Activated CD8-positive, alpha-beta T cell treated with anti-CD3 and anti-CD28 coated beads for 36 hours (primary cell): ENCODE data around the gene WNK3. TPM values are rescaled to one million over a fixed set of nuclear protein-coding genes. Genes with fewer than 3 reads are reported as not detected.

ENCODE experiments used
- ATAC-seq: fragments of 200-7000 bp; cut with Tn5 transposase; one replicate; pipeline ENCODE4 v1.10.0; 2021; ENCODE audit warnings: mild to moderate bottlenecking, moderate library complexity
- CTCF ChIA-PET: fragments of 350-600 bp; sonication (Branson Sonifier 250); formaldehyde crosslinking; loops from one replicate; lab custom pipeline; 2021; ENCODE audit warnings: antibody characterized with exemption; lab: Charles Lee
- POLR2A ChIA-PET: fragments of 350-600 bp; sonication (Branson Sonifier 250); formaldehyde crosslinking; loops from one replicate; lab custom pipeline; 2021; ENCODE audit warnings: antibody characterized with exemption; lab: Charles Lee
- DNase-seq: peaks from one replicate; pipeline ENCODE4 v3.0.0-alpha.2; 2020
- H3K27ac Mint-ChIP-seq: one replicate; pipeline ENCODE4 v1.8.0; 2021; ENCODE audit warnings: mild to moderate bottlenecking, mixed read lengths
- H3K27me3 Mint-ChIP-seq: one replicate; pipeline ENCODE4 v1.8.0; 2021; ENCODE audit warnings: mixed read lengths
- H3K36me3 Mint-ChIP-seq: one replicate; pipeline ENCODE4 v1.8.0; 2021; ENCODE audit warnings: low read depth, mixed read lengths
- H3K4me1 Mint-ChIP-seq: one replicate; pipeline ENCODE4 v1.8.0; 2021; ENCODE audit warnings: low read depth, mixed read lengths
- H3K4me3 Mint-ChIP-seq: one replicate; pipeline ENCODE4 v1.8.0; 2021; ENCODE audit warnings: mild to moderate bottlenecking, moderate library complexity, mixed read lengths
- H3K9me3 Mint-ChIP-seq: one replicate; pipeline ENCODE4 v1.8.0; 2021; ENCODE audit warnings: mixed read lengths
- intact Hi-C: fragments of 100-400 bp; cut with micrococcal nuclease; formaldehyde crosslinking; loops from one replicate; pipeline ENCODE4 v1.10.0; 2022
- total RNA-seq, 2 experiments: library from RNA; stranded (reverse); gene quantifications; one replicate each; pipeline ENCODE4 v1.2.3, GENCODE V29; 2021
- TF ChIP-seq, protein P1 (sequence below): fragments of 200-600 bp; IDR thresholded peaks from one replicate; pipeline ENCODE4 v1.8.0; 2022; ENCODE audit warnings: antibody characterized with exemption, mild to moderate bottlenecking

The WNK3 gene
- total RNA-seq, 2 experiments from 2014 or later, result 0.45 to 0.47 TPM

DNA sequence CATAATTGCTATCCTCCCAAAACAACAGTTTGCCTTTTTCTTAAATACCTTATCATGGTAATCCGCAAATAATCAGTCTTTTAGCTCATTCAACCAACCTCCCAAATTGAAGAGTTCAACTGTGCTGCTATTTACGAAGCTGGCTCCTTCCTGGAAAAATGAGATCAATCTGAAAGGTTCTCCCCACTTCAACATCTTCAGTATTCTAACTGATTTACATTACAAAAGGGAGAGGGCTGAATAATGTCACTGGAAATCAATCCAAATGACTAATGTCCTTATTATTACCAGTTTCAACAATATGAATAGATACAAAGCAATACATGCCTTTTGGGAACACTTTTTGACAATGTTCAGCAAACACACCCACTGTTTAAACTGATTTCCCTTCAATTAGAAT is 86.2 kb downstream of the WNK3 start:
- no peak for ATAC-seq
- Mint-ChIP-seq H3K4me3 (no peak overlapping the region), H3K27me3 (peaks cover 1% of the 10 kb centered on the region), H3K27ac (no peak overlapping the region), H3K36me3 (no peaks in the 10 kb centered on the region), H3K4me1 (no peaks in the 10 kb centered on the region), H3K9me3 (no peaks in the 10 kb centered on the region)
- intact Hi-C loops, result no loop called here
- CTCF ChIA-PET, result no interaction called here
- TF ChIP-seq, protein P1, sequence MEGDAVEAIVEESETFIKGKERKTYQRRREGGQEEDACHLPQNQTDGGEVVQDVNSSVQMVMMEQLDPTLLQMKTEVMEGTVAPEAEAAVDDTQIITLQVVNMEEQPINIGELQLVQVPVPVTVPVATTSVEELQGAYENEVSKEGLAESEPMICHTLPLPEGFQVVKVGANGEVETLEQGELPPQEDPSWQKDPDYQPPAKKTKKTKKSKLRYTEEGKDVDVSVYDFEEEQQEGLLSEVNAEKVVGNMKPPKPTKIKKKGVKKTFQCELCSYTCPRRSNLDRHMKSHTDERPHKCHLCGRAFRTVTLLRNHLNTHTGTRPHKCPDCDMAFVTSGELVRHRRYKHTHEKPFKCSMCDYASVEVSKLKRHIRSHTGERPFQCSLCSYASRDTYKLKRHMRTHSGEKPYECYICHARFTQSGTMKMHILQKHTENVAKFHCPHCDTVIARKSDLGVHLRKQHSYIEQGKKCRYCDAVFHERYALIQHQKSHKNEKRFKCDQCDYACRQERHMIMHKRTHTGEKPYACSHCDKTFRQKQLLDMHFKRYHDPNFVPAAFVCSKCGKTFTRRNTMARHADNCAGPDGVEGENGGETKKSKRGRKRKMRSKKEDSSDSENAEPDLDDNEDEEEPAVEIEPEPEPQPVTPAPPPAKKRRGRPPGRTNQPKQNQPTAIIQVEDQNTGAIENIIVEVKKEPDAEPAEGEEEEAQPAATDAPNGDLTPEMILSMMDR, result no peak
- no peak for DNase-seq
- POLR2A ChIA-PET, result no interaction called here

DNA sequence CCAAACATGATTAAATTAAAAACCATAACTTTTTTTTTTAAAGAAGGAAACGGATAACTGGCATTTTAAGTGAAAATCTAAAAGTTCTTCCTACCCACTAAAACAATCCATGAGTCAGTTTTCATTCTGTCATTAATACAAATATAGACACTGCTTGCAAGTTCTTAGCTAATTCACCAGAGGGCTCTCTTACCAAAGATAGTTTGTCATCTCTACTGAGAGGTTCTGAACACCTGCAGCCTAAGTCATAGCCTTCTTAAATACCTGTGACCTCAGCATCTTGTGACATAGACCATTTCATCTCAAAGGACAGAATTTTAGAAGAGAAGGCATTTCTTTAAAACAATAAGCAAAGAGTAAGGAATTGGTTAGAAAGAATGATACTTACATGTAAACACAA is 109.5 kb downstream of the WNK3 start:
- CTCF ChIA-PET, result no interaction called here
- H3K4me3 Mint-ChIP-seq, result no peak overlapping the region

DNA sequence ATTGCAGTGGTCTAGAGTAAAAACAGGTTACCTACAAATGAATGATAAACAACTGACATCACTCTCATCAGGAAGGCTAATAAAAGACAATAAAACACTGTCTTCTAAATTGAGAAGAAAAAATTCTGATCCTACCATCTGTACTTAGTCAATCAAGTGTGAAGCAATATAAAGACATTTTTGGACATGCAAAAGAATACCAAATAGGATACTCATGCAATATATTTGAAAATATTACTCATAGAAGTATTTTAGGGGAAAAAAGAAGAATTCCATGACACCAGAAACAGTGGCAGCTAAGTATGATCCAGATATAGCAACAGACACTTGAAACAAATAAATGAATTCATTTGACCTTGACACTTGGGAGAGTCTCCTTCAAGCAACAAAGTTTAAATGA is 111.0 kb downstream of the WNK3 start:
- Mint-ChIP-seq H3K36me3 (no peaks in the 10 kb centered on the region), H3K27ac (no peak overlapping the region), H3K27me3 (peaks cover 2% of the 10 kb centered on the region), H3K4me1 (no peaks in the 10 kb centered on the region), H3K4me3 (no peak overlapping the region), H3K9me3 (no peaks in the 10 kb centered on the region)
- ATAC-seq, result no peak
- CTCF ChIA-PET, result no interaction called here
- intact Hi-C loops, result no loop called here
- TF ChIP-seq, protein P1, result no peak
- POLR2A ChIA-PET, result no interaction called here
- DNase-seq, result no peak

More for the DNA sequence above, 109.5 kb downstream of the WNK3 start:
- H3K4me1 Mint-ChIP-seq, result no peaks in the 10 kb centered on the region
- TF ChIP-seq, protein P1, result peak; percentile 23
- no peaks in the 10 kb centered on the region for H3K36me3 Mint-ChIP-seq
- no peaks in the 10 kb centered on the region for H3K9me3 Mint-ChIP-seq
- intact Hi-C loops, result no loop called here
- POLR2A ChIA-PET, result no interaction called here
- ATAC-seq (no peak), DNase-seq (no peak)
- peaks cover 2% of the 10 kb centered on the region for H3K27me3 Mint-ChIP-seq
- no peak overlapping the region for H3K27ac Mint-ChIP-seq

DNA sequence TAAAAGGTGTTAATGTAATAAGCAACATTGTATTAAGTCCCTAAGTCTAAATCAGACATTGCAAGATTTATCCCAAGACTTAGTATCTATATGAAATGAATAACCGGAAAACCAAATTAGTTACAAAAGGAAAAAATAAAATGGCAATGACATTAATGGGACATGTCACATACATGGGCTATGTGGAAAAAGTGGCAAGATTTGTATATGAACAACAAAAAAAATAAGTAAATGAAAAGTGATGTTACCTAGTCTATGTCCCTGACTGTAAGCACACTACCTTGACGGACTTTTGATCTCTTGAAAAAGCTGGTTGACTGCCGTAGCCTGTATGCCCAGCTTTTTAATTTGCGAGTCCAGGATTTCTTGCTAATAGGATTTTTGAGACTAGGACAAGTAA is 119.3 kb downstream of the WNK3 start:
- TF ChIP-seq, protein P1, result no peak

DNA sequence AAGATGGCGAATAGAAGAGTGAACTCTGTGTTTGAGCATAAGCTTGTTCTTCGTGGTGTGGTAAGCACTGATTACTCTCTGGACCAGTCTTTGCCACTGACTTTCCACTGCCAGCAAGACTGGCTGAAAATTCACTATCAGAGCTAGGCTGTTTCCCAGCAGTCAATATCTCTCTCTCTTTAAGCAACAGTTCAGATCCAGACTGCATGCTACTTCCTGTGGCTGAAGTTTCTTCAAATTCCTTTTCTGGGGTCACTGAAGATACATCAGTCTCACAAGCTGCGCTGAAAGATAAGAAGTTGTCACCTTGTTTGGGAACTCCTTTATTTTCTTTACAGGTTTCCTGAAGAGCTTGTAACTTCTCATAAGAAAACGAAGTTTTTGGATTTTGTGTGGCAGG is 120.8 kb downstream of the WNK3 start:
- DNase-seq, result no peak
- H3K9me3 Mint-ChIP-seq, result no peaks in the 10 kb centered on the region
- H3K36me3 Mint-ChIP-seq, result no peaks in the 10 kb centered on the region
- no peak overlapping the region for H3K4me3 Mint-ChIP-seq
- no peak for ATAC-seq
- no peak overlapping the region for H3K27ac Mint-ChIP-seq
- TF ChIP-seq, protein P1, result no peak
- ChIA-PET CTCF (no interaction called here), POLR2A (no interaction called here)
- H3K27me3 Mint-ChIP-seq, result peaks cover 2% of the 10 kb centered on the region
- H3K4me1 Mint-ChIP-seq, result no peaks in the 10 kb centered on the region
- intact Hi-C loops, result no loop called here

More for the DNA sequence above, 119.3 kb downstream of the WNK3 start:
- ATAC-seq, result no peak
- intact Hi-C loops, result no loop called here
- Mint-ChIP-seq H3K9me3 (no peaks in the 10 kb centered on the region), H3K36me3 (no peaks in the 10 kb centered on the region), H3K4me1 (no peaks in the 10 kb centered on the region), H3K4me3 (no peak overlapping the region), H3K27ac (no peak overlapping the region), H3K27me3 (peaks cover 2% of the 10 kb centered on the region)
- no peak for DNase-seq
- ChIA-PET POLR2A (no interaction called here), CTCF (no interaction called here)
